Glomerular visceral epithelial cell (primary cell): ENCODE data around the gene TRHDE.

Experiments
- DNase-seq: peaks from one replicate; pipeline ENCODE4 v3.0.0-alpha.2; 2016; ENCODE audit errors: extremely low spot score

The TRHDE gene

GRCh38 chr12:72273499-72273837 is 1.3 kb downstream of the TRHDE start:
- no peak for DNase-seq

GRCh38 chr12:72273851-72274351 is 1.7 kb downstream of the TRHDE start:
- DNase-seq = no peak

- no peak for DNase-seq
Measured at GRCh38 chr12:72274931-72275330, 2.8 kb downstream of the TRHDE start.

- no peak for DNase-seq
Measured at GRCh38 chr12:72275526-72275925, 3.4 kb downstream of the TRHDE start.

GRCh38 chr12:72276181-72276805 is 4.1 kb downstream of the TRHDE start:
- DNase-seq = no peak

- no peak for DNase-seq
Measured at GRCh38 chr12:72277415-72277814, 5.2 kb downstream of the TRHDE start.

GRCh38 chr12:72278894-72279293 is 6.7 kb downstream of the TRHDE start:
- DNase-seq = no peak

- DNase-seq = no peak
Measured at GRCh38 chr12:72281126-72281525, 9.0 kb downstream of the TRHDE start.

GRCh38 chr12:72282721-72283120 is 10.6 kb downstream of the TRHDE start:
- DNase-seq = peak; percentile 43

- DNase-seq = no peak
Measured at GRCh38 chr12:72285861-72286260, 13.7 kb downstream of the TRHDE start.

GRCh38 chr12:72286526-72286925 is 14.4 kb downstream of the TRHDE start:
- DNase-seq = no peak

- no peak for DNase-seq
Measured at GRCh38 chr12:72288436-72288835, 16.3 kb downstream of the TRHDE start.

- DNase-seq = no peak
Measured at GRCh38 chr12:72288911-72289310, 16.7 kb downstream of the TRHDE start.

GRCh38 chr12:72289633-72290032 is 17.5 kb downstream of the TRHDE start:
- no peak for DNase-seq

GRCh38 chr12:72291175-72291574 is 19.0 kb downstream of the TRHDE start:
- DNase-seq = no peak

- DNase-seq = no peak
Measured at GRCh38 chr12:72293701-72294100, 21.5 kb downstream of the TRHDE start.

GRCh38 chr12:72295101-72295500 is 22.9 kb downstream of the TRHDE start:
- DNase-seq = no peak

GRCh38 chr12:72295744-72296143 is 23.6 kb downstream of the TRHDE start:
- no peak for DNase-seq

- peak; percentile 85 for DNase-seq
Measured at GRCh38 chr12:72296389-72296788, 24.2 kb downstream of the TRHDE start.

- DNase-seq = no peak
Measured at GRCh38 chr12:72297666-72298065, 25.5 kb downstream of the TRHDE start.

GRCh38 chr12:72300728-72301127 is 28.6 kb downstream of the TRHDE start:
- DNase-seq = no peak

GRCh38 chr12:72304751-72305150 is 32.6 kb downstream of the TRHDE start:
- no peak for DNase-seq

GRCh38 chr12:72307229-72307628 is 35.1 kb downstream of the TRHDE start:
- DNase-seq = no peak

GRCh38 chr12:72311946-72312345 is 39.8 kb downstream of the TRHDE start:
- DNase-seq = no peak
